Measurements from ENCODE around the gene KRT3.

Gene KRT3

DNA sequence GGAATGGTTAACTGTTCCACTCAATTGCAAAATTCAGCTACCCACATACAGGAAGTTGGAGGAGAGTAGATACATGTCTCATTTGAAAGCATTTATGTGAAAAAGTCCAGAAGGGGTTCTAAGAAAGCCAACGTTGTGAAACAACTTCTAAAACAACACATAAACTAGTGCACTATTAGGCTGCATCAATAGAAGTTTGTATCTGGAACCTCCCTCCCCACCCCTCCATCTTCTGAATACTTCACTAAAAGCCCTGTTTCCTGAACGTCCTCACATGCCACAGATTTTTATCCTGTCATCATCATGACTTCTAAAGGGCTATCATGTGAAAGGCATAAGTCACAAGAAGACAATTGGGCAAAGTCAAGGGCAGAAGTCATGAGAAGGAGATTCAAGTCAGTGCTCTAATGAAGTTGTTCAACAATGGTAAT is 32.7 kb upstream of the KRT3 start:
- H4K20me1 ChIP-seq (ENCODE audit: control insufficient read depth, insufficient read depth, low read depth, low read length), result no peaks in the 10 kb centered on the region
- H3K4me1 ChIP-seq (ENCODE audit: control insufficient read depth, low read length), result no peaks in the 10 kb centered on the region
- H3K4me2 ChIP-seq (ENCODE audit: low read length), result no peak overlapping the region
- H3K4me3 ChIP-seq (ENCODE audit: low read length), result no peak overlapping the region
- no peaks in the 10 kb centered on the region for H3F3A ChIP-seq (ENCODE audit: control insufficient read depth, insufficient read depth)
- no peaks in the 10 kb centered on the region for H3K9me3 ChIP-seq (ENCODE audit: control insufficient read depth, insufficient read depth, low read length)
- H3K27ac ChIP-seq (ENCODE audit: low read depth, low read length), result no peak overlapping the region
- H3K36me3 ChIP-seq (ENCODE audit: control insufficient read depth, low read length), result no peaks in the 10 kb centered on the region
- peaks cover 4% of the 10 kb centered on the region for H3K27me3 ChIP-seq (ENCODE audit: control insufficient read depth, low read length)
- no peaks in the 10 kb centered on the region for H3K79me2 ChIP-seq (ENCODE audit: control insufficient read depth, low read length)
- no peaks in the 10 kb centered on the region for H3K9me2 ChIP-seq (replicated peaks; ENCODE audit: control insufficient read depth, low read length)
- TF ChIP-seq, protein P1, sequence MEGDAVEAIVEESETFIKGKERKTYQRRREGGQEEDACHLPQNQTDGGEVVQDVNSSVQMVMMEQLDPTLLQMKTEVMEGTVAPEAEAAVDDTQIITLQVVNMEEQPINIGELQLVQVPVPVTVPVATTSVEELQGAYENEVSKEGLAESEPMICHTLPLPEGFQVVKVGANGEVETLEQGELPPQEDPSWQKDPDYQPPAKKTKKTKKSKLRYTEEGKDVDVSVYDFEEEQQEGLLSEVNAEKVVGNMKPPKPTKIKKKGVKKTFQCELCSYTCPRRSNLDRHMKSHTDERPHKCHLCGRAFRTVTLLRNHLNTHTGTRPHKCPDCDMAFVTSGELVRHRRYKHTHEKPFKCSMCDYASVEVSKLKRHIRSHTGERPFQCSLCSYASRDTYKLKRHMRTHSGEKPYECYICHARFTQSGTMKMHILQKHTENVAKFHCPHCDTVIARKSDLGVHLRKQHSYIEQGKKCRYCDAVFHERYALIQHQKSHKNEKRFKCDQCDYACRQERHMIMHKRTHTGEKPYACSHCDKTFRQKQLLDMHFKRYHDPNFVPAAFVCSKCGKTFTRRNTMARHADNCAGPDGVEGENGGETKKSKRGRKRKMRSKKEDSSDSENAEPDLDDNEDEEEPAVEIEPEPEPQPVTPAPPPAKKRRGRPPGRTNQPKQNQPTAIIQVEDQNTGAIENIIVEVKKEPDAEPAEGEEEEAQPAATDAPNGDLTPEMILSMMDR (IDR thresholded peaks at IDR 0.05; ENCODE audit: low read depth, low read length, poor library complexity, severe bottlenecking), result no peak
- TF ChIP-seq EZH2phosphoT487 (IDR thresholded peaks at IDR 0.05; ENCODE audit: borderline replicate concordance, low read length), result no peak

DNA sequence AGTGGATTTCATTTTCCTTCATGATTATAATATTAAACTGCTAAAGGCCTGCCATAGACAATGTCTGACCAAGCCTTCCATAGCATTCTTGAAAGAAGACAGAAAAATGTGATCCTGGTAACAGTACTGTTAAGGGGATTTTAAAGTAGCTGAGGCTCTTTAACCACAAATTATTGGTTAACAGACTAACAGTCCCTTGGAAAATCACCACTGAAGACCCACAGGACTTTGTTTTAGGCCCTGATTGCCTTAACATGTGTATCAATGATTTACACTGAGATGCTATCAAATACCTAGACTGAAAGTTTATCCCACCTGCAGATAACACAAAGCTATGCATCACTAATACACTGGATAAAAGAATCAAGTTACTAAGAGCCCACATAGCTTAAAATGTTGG is 32.2 kb upstream of the KRT3 start:
- H3K27ac ChIP-seq (ENCODE audit: low read depth, low read length), result no peak overlapping the region
- H4K20me1 ChIP-seq (ENCODE audit: control insufficient read depth, insufficient read depth, low read depth, low read length), result no peaks in the 10 kb centered on the region

DNA sequence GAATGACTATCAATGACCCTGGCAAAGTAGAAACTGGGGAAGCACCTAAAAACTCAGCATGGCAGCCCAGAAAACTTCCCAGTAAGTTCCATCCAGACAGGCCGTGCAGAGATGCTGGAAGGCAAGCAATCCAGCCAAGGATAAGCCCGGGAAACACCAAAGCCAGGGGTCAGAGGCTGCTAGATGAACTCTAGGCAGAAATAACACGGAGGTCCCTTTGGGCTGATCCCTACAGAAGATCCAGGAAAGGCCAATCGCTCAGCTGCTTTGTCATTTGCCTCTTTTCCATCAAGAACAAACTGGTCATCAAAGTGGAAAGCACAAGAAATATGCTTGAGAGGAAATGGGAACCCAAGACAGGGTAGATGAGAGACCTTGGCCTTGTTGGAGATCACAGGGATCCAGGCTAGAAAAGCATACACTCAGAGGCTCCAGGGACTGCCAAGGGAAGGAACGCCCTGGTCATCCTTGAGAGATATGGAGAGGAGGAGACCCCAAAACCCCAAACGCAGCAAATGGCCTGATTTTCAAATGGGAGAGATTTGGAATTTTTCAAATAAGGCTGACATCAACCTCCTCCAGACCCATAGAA is 31.7 kb upstream of the KRT3 start:
- Histone ChIP-seq H3K9me2 (replicated peaks; ENCODE audit: control insufficient read depth, low read length) (no peaks in the 10 kb centered on the region), H3K9me3 (ENCODE audit: control insufficient read depth, insufficient read depth, low read length) (no peaks in the 10 kb centered on the region), H3K27me3 (ENCODE audit: control insufficient read depth, low read length) (peaks cover 4% of the 10 kb centered on the region), H4K20me1 (ENCODE audit: control insufficient read depth, insufficient read depth, low read depth, low read length) (no peaks in the 10 kb centered on the region), H3F3A (ENCODE audit: control insufficient read depth, insufficient read depth) (no peaks in the 10 kb centered on the region), H3K79me2 (ENCODE audit: control insufficient read depth, low read length) (no peaks in the 10 kb centered on the region), H3K4me2 (ENCODE audit: low read length) (no peak overlapping the region), H3K36me3 (ENCODE audit: control insufficient read depth, low read length) (no peaks in the 10 kb centered on the region), H3K4me3 (ENCODE audit: low read length) (no peak overlapping the region), H3K4me1 (ENCODE audit: control insufficient read depth, low read length) (no peaks in the 10 kb centered on the region), H3K27ac (ENCODE audit: low read depth, low read length) (no peak overlapping the region)
- TF ChIP-seq, protein P1 (IDR thresholded peaks at IDR 0.05; ENCODE audit: low read depth, low read length, poor library complexity, severe bottlenecking), result no peak
- TF ChIP-seq EZH2phosphoT487 (IDR thresholded peaks at IDR 0.05; ENCODE audit: borderline replicate concordance, low read length), result no peak

More for the DNA sequence above, 32.2 kb upstream of the KRT3 start:
- H3K9me3 ChIP-seq (ENCODE audit: control insufficient read depth, insufficient read depth, low read length), result no peaks in the 10 kb centered on the region
- TF ChIP-seq, protein P1 (IDR thresholded peaks at IDR 0.05; ENCODE audit: low read depth, low read length, poor library complexity, severe bottlenecking), result no peak
- no peak for TF ChIP-seq EZH2phosphoT487 (IDR thresholded peaks at IDR 0.05; ENCODE audit: borderline replicate concordance, low read length)
- no peak overlapping the region for H3K4me3 ChIP-seq (ENCODE audit: low read length)
- no peaks in the 10 kb centered on the region for H3K4me1 ChIP-seq (ENCODE audit: control insufficient read depth, low read length)
- no peaks in the 10 kb centered on the region for H3K36me3 ChIP-seq (ENCODE audit: control insufficient read depth, low read length)
- H3K4me2 ChIP-seq (ENCODE audit: low read length), result no peak overlapping the region
- no peaks in the 10 kb centered on the region for H3F3A ChIP-seq (ENCODE audit: control insufficient read depth, insufficient read depth)
- no peaks in the 10 kb centered on the region for H3K9me2 ChIP-seq (replicated peaks; ENCODE audit: control insufficient read depth, low read length)
- H3K79me2 ChIP-seq (ENCODE audit: control insufficient read depth, low read length), result no peaks in the 10 kb centered on the region
- H3K27me3 ChIP-seq (ENCODE audit: control insufficient read depth, low read length), result peaks cover 4% of the 10 kb centered on the region

Measured in DOHH2 (cell line).